SIG-M5 treated with dmso at 0.1 percent for 504 hours (cell line): ENCODE measurements around the gene S100A14.
"Not testable (repeated sequence)": the region's sequence is repeated elsewhere in the genome, so short reads cannot be mapped to it uniquely, and the experiment has no call there.

Source experiments
- DNase-seq: peaks from one replicate; lab custom pipeline; 2025; ENCODE audit not compliant: unreplicated experiment; lab: John Stamatoyannopoulos, UW

S100A14 gene

DNA sequence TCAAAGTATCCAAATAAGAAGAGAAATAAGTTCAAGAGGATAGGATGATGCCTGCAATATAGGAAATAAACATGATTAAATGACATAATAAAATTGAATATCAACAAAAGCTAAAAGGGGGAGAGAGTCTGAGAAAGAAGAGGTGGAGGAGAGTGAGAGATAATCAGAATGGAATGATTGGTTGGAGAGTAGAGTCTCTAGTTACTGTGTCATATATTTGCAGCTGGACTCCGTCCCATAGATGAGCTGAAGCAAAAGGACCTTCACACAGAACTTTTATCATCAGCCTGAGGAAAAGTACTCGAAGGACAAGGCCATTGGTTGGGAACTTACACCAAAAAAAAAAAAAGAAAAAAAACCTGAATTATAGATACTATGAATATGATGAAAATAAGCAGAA is 27.6 kb downstream of the S100A14 start:
- DNase-seq, result no peak

DNA sequence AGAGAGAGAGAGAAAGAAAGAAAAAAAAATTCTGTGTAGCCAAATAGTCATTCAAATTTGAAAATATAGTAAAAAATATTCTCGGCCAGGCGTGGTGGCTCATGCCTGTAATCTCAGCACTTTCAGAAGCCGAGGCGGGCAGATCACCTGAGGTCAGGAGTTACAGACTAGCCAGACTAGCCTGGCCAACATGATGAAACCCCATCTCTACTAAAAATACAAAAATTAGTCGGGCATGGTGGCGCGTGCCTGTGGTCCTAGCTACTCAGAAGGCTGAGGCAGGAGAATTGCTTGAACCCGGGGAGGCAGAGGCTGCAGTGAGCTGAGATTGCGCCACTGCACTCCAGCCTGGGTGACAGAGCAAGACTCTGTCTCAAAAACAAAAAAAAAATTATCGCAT is 28.1 kb downstream of the S100A14 start:
- DNase-seq, result not testable (repeated sequence)

DNA sequence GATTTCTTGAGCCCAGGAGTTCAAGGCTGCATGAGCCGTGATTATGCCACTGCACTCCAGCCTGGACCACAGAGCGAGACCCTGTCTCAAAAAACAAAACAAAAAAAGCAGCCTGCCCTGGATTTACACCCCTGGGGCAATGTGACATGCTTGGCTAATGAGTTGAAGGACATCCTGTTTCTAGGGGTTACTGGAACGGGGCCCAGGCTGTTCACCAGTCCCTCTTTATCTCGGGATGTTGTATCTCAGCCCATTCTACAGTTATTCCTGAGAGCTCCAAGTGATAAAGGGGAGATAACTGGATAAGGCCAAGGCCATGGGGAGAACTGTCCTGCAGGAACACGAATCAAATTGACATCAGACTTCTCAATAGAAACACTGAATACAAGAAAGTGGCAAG is 28.8 kb downstream of the S100A14 start:
- DNase-seq, result no peak

DNA sequence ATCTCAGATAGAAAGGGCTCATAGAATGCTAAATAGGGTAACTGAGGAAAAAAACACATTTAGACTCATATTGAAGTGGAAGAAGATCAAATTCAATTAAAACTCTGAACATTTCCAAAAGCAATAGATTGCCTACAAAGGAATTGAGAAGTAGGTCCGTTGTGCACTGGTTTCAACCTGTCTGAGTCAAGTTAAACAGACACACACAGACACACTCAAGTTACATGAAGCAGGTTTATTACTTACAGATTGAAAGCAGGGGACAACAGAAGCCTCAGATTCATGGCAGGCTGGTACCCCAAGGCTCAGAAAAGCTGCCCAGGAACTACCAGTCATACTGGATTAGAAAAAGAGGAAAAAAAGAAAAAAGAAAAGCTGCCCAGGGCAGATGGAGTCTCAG is 29.8 kb downstream of the S100A14 start:
- no peak for DNase-seq

DNA sequence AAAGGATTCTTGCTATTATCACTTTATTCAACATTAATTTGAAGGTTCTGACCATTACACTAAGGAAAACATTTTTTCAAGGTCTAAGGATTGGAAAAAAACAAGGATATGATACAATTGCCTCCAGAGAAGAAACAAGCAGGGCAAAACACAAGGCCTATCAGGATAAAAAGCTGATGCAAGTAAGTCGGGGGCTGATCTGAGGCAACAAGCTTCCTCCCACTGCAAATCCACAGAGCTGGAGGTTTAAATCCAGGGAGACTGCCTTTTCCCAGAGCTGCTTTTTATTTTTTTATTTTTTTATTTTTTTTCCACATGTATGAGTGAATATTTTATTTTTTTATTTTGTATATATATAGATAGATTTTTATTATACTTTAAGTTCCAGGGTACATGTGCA is 31.1 kb downstream of the S100A14 start:
- no peak for DNase-seq

DNA sequence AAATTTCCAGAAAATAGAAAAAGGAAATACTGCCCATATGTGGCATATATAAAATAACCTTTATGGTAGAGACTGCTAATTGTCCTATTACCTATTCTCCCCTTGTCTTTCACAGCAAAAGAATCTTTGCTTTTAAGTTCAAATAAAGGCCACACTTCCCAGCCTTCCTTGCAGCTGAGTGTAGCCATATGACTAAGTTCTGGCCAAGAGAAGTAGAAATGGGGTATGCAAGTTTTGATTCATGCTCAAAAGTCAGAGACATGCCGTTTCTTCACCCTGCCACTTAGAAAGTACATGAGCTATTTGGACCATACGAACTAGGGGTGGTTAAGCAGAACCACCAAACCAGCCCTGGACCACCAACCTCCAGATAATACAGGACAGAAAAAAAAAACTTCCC is 32.1 kb downstream of the S100A14 start:
- DNase-seq, result no peak

DNA sequence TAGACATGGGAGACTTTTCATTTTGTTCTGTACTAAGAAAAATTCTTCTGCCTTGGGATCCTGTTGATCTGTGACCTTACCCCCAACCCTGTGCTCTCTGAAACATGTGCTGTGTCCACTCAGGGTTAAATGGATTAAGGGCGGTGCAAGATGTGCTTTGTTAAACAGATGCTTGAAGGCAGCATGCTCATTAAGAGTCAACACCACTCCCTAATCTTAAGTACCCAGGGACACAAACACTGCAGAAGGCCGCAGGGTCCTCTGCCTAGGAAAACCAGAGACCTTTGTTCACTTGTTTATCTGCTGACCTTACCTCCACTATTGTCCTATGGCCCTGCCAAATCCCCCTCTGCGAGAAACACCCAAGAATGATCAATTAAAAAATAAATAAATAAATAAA is 32.6 kb downstream of the S100A14 start:
- not testable (repeated sequence) for DNase-seq

DNA sequence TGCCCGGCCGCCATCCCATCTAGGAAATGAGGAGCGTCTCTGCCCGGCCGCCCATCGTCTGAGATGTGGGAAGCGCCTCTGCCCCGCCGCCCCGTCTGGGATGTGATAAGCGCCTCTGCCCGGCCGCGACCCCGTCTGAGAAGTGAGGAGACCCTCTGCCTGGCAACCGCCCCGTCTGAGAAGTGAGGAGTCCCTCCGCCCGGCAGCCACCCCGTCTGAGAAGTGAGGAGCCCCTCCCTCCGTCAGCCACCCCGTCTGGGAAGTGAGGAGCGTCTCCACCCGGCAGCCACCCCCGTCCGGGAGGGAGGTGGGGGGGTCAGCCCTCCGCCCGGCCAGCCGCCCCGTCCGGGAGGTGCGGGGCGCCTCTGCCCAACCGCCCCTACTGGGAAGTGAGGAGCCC is 33.3 kb downstream of the S100A14 start:
- not testable (repeated sequence) for DNase-seq

DNA sequence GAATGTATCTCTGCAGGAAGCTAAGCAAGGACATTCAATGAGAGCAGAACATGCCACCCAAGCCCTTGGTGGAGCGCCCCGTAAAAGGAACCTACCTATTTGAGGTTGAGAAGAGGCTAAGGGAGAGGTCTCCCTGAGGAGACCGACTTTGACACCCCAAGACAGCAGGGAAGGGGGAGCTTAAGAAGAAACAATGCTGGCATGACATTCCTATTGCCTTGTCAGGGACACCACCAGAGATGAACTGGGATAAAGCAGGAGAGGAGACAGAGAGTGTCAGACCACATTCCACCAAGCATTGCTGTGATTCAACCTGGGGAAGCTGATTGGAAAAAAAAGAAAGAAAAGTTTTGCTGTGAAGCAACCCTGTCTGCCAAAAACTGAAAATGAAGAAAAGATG is 37.2 kb downstream of the S100A14 start:
- DNase-seq, result no peak

DNA sequence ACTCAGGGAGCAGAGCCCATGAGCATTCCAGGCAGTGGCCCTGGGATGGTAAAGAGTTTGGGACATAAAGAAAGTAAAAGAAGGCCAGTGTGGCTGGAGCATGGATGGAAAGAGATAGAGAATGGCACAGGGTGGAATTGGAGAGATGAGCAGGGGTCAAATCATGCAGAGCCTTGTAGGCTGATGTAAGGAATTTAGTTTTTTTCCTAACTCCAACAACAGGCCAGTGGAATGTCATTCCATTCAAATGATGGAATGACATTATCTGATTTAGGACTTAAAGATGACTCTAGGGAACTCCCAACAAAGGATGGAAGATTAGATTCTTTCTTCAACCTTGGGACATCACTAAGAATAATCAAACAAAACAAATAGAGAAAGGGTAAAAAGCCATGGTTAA is 37.6 kb downstream of the S100A14 start:
- DNase-seq, result no peak

DNA sequence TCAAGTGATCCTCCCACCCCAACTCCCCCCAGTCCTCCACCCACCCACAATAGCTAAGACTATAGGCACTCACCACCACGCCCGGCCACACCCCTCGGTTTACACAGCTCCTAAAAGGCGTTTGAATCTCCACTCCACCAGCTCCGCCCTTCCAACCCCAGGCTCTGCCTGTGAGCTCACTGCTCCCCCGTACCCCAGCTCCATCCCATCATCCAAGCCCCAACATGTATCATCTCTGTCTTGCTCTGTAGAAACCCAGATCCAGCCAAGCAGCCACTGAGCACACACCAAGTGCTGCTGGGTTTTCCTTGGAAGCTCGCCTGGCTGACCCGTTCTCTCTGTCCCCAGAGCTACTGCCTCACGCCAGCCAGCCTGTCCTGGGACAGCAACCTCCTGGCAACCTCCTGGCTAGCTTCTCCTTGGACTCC is 38.5 kb downstream of the S100A14 start:
- DNase-seq, result no peak

DNA sequence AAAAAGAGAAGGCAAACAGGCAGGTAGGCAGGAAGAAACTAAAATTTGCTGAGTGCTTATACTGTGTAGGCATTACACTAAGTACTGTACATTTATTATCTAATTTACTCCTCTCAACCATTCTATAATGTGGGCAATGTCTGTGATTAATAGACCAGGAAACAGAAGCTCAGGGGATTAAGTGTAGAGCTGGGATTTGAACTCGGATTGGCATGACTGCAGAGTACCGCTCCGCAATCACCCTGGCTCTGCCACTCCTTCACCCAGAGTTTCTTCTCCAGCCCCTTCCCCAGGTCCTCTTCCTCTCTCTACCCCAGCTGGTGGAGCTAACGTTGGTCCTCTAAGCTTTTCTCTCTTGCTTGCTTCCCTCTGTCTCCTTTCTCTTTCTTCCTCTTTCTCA is 39.0 kb downstream of the S100A14 start:
- peak; percentile 58 for DNase-seq

DNA sequence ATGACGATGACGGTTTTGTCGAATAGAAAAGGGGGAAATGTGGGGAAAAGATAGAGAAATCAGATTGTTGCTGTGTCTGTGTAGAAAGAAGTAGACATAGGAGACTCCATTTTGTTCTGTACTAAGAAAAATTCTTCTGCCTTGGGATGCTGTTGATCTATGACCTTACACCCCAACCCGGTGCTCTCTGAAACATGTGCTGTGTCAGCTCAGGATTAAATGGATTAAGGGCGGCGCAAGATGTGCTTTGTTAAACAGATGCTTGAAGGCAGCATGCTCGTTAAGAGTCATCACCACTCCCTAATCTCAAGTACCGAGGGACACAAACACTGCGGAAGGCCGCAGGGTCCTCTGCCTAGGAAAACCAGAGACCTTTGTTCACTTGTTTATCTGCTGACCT is 40.6 kb downstream of the S100A14 start:
- DNase-seq, result not testable (repeated sequence)

DNA sequence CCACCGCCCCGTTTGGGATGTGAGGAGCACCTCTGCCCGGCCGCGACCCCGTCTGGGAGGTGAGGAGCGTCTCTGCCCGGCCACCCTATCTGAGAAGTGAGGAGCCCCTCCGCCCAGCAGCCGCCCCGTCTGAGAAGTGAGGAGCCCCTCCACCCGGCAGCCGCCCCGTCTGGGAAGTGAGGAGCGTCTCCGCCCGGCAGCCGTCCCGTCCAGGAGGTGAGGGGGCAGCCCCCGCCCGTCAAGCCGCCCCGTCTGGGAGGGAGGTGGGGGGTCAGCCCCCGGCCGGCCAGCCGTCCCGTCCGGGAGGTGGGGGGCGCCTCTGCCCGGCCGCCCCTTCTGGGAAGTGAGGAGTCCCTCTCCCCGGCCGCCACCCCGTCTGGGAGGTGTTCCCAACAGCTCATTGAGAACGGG is 41.0 kb downstream of the S100A14 start:
- DNase-seq, result not testable (repeated sequence)

DNA sequence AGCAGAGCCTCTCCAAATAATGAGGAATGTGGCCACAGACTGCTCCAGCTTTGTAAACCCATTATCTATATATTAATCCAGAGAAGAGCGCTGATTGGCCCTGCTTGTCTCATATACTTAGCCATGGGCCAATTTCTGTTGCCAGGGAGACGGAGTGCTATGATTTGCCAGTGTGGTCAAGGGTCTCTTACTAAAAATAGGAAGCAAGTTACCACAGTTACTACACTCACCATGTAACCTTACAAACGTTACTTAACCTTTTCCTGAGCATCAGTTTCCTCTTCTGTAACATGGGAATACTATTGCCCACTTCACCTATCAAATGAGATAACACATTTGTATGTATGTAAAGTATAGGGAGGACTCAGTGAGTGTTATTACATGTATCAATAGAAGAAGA is 42.8 kb downstream of the S100A14 start:
- peak; percentile 48 for DNase-seq

DNA sequence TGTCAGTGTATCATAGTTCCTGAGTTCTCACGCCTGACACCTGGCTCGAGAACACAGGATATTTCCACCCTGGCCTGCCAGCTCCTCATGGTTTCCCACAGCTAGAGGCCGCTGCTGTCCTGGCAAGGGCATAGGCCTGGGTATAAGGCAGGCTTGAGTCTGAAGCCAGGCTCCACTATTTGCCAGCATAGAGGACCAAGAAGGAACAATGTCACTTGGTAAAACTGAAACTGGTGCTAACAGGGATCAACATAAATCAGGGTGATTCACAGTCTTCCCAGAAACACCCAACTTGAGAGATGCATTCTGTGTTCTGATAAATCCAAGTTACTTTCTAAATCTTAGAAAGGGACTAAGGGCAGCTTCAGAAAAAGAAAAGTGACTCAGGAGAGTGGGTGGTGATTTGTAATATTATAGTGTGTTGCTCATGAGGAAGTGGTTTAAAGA is 43.5 kb downstream of the S100A14 start:
- peak; percentile 58 for DNase-seq

DNA sequence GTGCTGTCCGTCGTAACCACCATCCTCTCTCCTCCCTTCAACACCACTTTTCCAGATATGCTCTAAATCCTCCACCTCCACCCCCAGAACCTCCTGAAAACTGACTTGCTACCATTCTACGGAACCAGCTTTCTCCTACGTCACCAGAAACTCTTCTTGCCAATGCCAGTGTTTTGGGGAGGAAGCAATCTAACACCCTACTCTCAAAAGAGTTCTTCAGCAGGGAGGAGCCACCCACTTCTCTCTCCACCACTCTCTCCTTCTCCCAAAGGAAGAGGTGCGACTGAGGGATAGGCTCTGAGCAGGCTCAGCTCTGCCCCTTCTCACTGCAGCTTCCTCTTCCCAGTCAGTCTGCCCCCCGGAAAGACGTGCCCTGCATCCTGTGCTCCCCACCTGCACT is 44.4 kb downstream of the S100A14 start:
- no peak for DNase-seq

DNA sequence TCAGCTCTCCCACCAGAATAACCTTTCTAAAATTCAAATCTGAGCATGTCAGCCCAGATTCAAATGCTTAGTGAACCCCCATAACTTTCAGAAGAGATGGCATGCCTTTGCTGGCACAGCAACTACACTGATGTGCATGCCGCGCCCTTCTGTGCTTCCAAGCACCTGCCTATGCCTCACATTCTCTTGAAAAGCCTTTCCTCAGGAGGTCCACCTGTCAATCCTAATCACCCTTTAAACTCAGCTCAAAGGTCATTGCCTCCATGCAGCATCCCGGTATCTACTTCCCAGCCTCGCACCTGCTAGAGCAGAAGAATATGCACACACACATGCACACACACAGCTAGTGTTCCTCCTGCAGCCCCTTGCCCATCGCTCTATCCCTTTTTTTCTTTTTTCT is 45.3 kb downstream of the S100A14 start:
- DNase-seq, result no peak

DNA sequence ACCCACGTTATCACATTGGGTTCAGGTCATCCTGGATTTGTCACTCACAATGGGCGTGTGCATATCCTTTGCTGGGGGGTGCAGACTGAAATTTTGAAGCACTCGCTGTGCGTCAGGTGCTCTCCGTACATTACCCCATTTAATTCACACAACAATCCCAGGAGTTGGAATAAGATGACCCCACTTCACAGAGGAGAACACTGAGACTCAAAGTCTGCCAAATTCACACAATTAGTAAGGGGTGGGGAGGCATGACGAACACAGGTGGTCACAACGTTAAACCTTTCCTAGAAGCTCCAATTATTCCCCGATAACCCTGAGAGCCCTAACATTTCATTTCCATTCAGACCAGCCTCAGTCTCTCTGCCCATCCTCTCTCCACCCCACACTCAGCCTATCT is 46.7 kb downstream of the S100A14 start:
- DNase-seq, result no peak

DNA sequence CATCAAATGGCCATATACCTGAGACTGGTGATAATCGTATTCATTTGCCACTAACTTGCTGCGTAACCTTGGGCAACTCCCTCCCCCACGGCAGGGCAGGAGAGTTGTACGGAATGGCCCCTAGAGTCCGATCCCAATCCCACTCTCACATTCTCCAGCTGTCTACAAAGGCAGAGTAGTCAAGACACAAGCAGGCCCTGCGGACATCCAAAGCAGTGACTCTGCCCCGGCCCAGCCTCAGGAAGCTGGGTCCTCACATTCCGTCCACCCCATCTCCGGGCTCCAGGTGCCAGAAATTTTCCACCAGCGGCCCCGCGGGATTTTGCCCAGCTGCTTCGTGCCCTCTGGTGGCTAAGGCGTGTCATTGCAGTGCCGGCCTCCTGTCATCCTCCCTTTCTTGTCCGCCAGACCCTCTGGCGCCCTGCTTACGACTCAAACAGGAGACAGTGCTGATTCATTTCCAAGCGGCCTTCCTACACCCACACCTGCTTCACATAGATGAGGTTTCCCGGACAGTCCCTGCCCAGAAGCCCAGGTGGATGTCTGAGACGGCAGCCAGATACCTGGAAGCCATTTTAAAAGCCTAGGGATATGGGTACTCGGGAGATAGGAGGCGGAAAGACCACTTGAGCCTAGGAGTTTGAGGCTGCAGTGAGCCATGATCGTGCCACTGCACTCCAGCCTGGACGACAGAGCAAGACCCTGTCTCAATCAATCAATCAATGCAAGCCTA is 47.6 kb downstream of the S100A14 start:
- DNase-seq, result peak; percentile 86

DNA sequence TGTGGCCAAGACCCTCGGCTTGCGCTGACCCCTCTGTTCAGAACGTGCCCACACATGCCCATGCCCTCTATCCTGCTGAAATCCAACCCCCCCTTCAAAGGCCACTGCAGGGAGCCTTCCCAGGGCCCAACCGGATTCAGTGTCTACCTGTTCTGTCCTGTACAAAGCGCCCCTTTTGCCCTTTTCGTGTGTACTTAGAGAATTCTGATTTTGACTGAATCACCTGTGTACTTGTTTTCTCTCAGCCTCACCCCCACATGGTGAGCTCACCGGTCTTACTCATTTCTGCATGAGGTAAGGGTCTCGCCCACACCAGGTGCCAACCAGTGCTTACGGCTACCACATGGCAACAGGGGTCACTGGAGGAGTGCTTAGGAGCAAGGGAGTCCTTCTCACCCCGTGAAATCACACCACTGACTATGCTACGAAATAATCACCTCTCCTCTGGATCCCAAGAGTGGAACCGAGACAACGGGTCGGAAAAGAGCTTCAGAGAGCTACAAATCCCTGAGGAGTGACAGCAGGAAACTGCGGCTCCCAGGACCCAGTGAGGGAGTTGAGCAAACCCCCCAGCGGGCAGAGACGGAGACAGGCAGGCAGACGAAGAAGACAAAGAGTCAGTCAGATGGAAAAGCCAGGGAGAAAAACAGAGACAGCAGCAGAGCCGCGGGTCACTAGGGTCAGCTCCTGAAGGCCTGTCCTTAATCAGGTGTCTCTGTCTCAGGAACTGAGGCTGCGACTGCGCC is 48.3 kb downstream of the S100A14 start:
- no peak for DNase-seq
